ENCODE data around the gene PLP1. TPM values are rescaled to one million over a fixed set of nuclear protein-coding genes. Genes with fewer than 3 reads are reported as not detected.

PLP1 gene, protein sequence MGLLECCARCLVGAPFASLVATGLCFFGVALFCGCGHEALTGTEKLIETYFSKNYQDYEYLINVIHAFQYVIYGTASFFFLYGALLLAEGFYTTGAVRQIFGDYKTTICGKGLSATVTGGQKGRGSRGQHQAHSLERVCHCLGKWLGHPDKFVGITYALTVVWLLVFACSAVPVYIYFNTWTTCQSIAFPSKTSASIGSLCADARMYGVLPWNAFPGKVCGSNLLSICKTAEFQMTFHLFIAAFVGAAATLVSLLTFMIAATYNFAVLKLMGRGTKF
- total RNA-seq = not detected

DNA sequence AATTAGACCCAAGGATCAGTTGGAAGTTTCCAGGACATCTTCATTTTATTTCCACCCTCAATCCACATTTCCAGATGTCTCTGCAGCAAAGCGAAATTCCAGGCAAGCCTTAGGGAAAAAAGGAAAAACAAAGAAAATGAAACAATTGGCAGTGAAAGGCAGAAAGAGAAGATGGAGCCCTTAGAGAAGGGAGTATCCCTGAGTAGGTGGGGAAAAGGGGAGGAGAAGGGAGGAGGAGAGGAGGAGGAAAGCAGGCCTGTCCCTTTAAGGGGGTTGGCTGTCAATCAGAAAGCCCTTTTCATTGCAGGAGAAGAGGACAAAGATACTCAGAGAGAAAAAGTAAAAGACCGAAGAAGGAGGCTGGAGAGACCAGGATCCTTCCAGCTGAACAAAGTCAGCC is at the start of gene PLP1:
TSS of gene PLP1 (plus strand) at position 295 of the 400 bp plus-strand sequence. CDS start 156 bp downstream, outside the sequence.
- CTCF ChIA-PET = no interaction called here
- H3K27ac Mint-ChIP-seq = no peak within 1 kb of the TSS
- no peak within 1 kb of the TSS for H3K4me3 Mint-ChIP-seq
- intact Hi-C loops (cut with micrococcal nuclease) = no loop called here
- ATAC-seq = no peak
- H3K4me1 Mint-ChIP-seq (ENCODE audit: low read depth) = no peaks in the 10 kb centered on the region
- H3K9me3 Mint-ChIP-seq = no peaks in the 10 kb centered on the region
- TF ChIP-seq CTCF (IDR thresholded peaks at IDR 0.05) = no peak
- no peaks in the 10 kb centered on the region for H3K27me3 Mint-ChIP-seq
- POLR2A ChIA-PET = no interaction called here
- no peak for DNase-seq
- H3K36me3 Mint-ChIP-seq (ENCODE audit: low read depth) = no peaks in the 10 kb centered on the region

DNA sequence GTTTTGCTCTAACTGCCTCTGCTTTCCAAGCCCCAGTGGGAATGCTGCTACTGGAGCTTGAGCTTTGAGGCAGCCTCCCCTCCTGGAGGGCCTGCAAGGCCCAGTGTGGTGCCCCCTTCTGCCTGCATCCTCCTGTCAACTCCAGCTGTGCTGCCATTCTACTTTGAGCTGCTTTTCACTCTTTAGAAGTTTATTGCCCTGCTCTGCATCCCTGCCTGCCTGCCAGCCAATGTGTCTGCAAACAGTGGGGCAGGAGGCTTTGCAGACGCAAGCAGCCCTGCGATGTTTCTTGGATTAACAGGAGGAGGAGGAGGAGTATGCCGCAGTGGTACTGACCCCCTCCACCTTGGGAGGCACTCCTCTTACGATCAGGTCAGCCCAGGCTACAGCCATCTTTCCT is 49.5 kb upstream of the PLP1 start:
- no peak for TF ChIP-seq CTCF (IDR thresholded peaks at IDR 0.05)
- no peak overlapping the region for H3K4me3 Mint-ChIP-seq
- no peak for ATAC-seq
- intact Hi-C loops (cut with micrococcal nuclease) = no loop called here
- H3K36me3 Mint-ChIP-seq (ENCODE audit: low read depth) = no peaks in the 10 kb centered on the region
- H3K27ac Mint-ChIP-seq = no peak overlapping the region
- H3K9me3 Mint-ChIP-seq = no peaks in the 10 kb centered on the region
- POLR2A ChIA-PET = no interaction called here
- CTCF ChIA-PET = interaction anchor here (1.6 kb wide), 1 partner anchor 15 kb away, joined by 4 read pairs; no protein-coding TSS in a partner anchor
- H3K4me1 Mint-ChIP-seq (ENCODE audit: low read depth) = peaks cover 5% of the 10 kb centered on the region
- DNase-seq = no peak
- no peaks in the 10 kb centered on the region for H3K27me3 Mint-ChIP-seq

DNA sequence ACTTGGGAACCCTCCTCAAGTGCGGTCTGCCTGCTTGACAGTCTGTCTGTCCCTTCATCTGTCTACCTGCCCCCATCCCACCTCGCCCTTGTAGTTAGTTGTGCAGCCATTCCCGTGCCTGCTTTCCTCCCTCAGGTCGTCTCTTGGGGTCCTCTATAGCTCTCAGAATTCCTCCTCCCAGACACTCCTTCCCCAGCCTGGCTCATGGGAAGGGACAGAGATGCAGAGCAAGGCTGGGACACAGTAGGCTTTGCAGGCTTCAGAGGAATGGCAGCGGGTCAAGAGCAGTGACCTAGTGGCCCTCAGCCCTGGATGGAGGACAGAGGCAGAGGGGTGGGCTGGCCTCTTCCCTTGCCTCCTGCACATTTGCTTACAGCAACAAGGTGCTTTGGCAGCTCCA is 47.6 kb upstream of the PLP1 start:
- intact Hi-C loops (cut with micrococcal nuclease) = no loop called here
- H3K27me3 Mint-ChIP-seq = peaks cover 1% of the 10 kb centered on the region

GRCh38 chrX:103730147-103730795 is 46.4 kb upstream of the PLP1 start:
- H3K4me1 Mint-ChIP-seq (ENCODE audit: low read depth) = peaks cover 12% of the 10 kb centered on the region
- H3K9me3 Mint-ChIP-seq = no peaks in the 10 kb centered on the region
- ChIA-PET CTCF (interaction anchor here (1.1 kb wide), 1 partner anchor 16 kb away, joined by 3 read pairs; no protein-coding TSS in a partner anchor), POLR2A (no interaction called here)
- TF ChIP-seq CTCF (IDR thresholded peaks at IDR 0.05) = no peak
- H3K27ac Mint-ChIP-seq = no peak overlapping the region
- intact Hi-C loops (cut with micrococcal nuclease) = no loop called here
- H3K4me3 Mint-ChIP-seq = no peak overlapping the region
- peaks cover 1% of the 10 kb centered on the region for H3K27me3 Mint-ChIP-seq
- H3K36me3 Mint-ChIP-seq (ENCODE audit: low read depth) = no peaks in the 10 kb centered on the region
- ATAC-seq (no peak), DNase-seq (no peak)

More for the DNA sequence above, 47.6 kb upstream of the PLP1 start:
- ATAC-seq (no peak), DNase-seq (no peak)
- POLR2A ChIA-PET = no interaction called here
- no peak for TF ChIP-seq CTCF (IDR thresholded peaks at IDR 0.05)
- Mint-ChIP-seq H3K4me1 (ENCODE audit: low read depth) (peaks cover 7% of the 10 kb centered on the region), H3K4me3 (no peak overlapping the region), H3K27ac (no peak overlapping the region), H3K36me3 (ENCODE audit: low read depth) (no peaks in the 10 kb centered on the region), H3K9me3 (no peaks in the 10 kb centered on the region)
- CTCF ChIA-PET = interaction anchor here (1.1 kb wide), 1 partner anchor 15 kb away, joined by 3 read pairs; no protein-coding TSS in a partner anchor

- POLR2A ChIA-PET = no interaction called here
- ATAC-seq (no peak), DNase-seq (no peak)
- H3K36me3 Mint-ChIP-seq (ENCODE audit: low read depth) = no peaks in the 10 kb centered on the region
- H3K9me3 Mint-ChIP-seq = no peaks in the 10 kb centered on the region
- intact Hi-C loops (cut with micrococcal nuclease) = no loop called here
- H3K27ac Mint-ChIP-seq = no peak overlapping the region
- H3K4me1 Mint-ChIP-seq (ENCODE audit: low read depth) = peaks cover 12% of the 10 kb centered on the region
- H3K4me3 Mint-ChIP-seq = no peak overlapping the region
- H3K27me3 Mint-ChIP-seq = peaks cover 1% of the 10 kb centered on the region
- CTCF ChIA-PET = no interaction called here
- no peak for TF ChIP-seq CTCF (IDR thresholded peaks at IDR 0.05)
These were observed 45.7 kb upstream of the PLP1 start for GRCh38 chrX:103730796-103731493.

Measured in activated CD8-positive, alpha-beta T cell treated with anti-CD3 and anti-CD28 coated beads for 36 hours (primary cell).